CD14-positive monocyte (primary cell): ENCODE measurements around the gene SCAPER. TPM values are rescaled to one million over a fixed set of nuclear protein-coding genes. Genes with fewer than 3 reads are reported as not detected.

Source experiments
- DNase-seq, 3 donors: peaks; one replicate each; pipeline ENCODE4 v3.0.0-alpha.2; 2011 to 2022
- H2AFZ ChIP-seq: 2 replicates; pipeline ENCODE4 v1.6.0; 2012; ENCODE audit warnings: mild to moderate bottlenecking, low read depth, low read length, inconsistent platforms; ENCODE audit not compliant: insufficient read depth, poor library complexity, severe bottlenecking
- H3K27ac ChIP-seq, 2 donors: 1 replicate in 1 of 2; 2 replicates in 1 of 2; pipeline ENCODE4 v1.5.1; 2012 to 2013; ENCODE audit warnings: low read length in 2 of 2, control low read depth in 1 of 2, inconsistent platforms in 1 of 2, low read depth in 1 of 2, mild to moderate bottlenecking in 1 of 2
- H3K27me3 ChIP-seq, 2 donors: one replicate each; pipeline versions ENCODE4 v1.6.0 to v1.6.1; 2011 to 2013; ENCODE audit warnings: low read length in 2 of 2; ENCODE audit not compliant: control insufficient read depth in 2 of 2, insufficient read depth in 2 of 2
- H3K36me3 ChIP-seq, 2 donors: replicated peaks in 1 of 2; 1 replicate in 1 of 2; 2 replicates in 1 of 2; pipeline versions ENCODE4 v1.5.1 to v1.6.1; 2012 to 2013; ENCODE audit warnings: low read length in 2 of 2, control low read depth in 1 of 2, inconsistent platforms in 1 of 2, mild to moderate bottlenecking in 1 of 2; ENCODE audit not compliant: insufficient read depth in 2 of 2, control insufficient read depth in 1 of 2
- H3K4me1 ChIP-seq, 2 donors: 1 replicate in 1 of 2; 2 replicates in 1 of 2; pipeline versions ENCODE4 v1.5.1 to v1.6.1; 2012 to 2013; ENCODE audit warnings: low read length in 2 of 2, control low read depth in 1 of 2, inconsistent platforms in 1 of 2, mild to moderate bottlenecking in 1 of 2, moderate library complexity in 1 of 2; ENCODE audit not compliant: insufficient read depth in 2 of 2, control insufficient read depth in 1 of 2
- H3K4me2 ChIP-seq: replicated peaks from 2 replicates; pipeline ENCODE3; 2012; ENCODE audit warnings: low read length, moderate library complexity, mild to moderate bottlenecking; ENCODE audit not compliant: poor library complexity, severe bottlenecking; ENCODE audit errors: extremely low read depth
- H3K4me3 ChIP-seq, 3 experiments: fragments of 200-600 bp in 1 of 3; sonication (generic) in 1 of 3; replicated peaks in 1 of 3; 1 replicate in 2 of 3; 2 replicates in 1 of 3; pipeline ENCODE4 v1.5.1; 2011 to 2013; ENCODE audit warnings: low read length in 3 of 3, mild to moderate bottlenecking in 3 of 3, control low read depth in 2 of 3, low read depth in 2 of 3, inconsistent platforms in 1 of 3, moderate library complexity in 1 of 3
- H3K79me2 ChIP-seq: 2 replicates; pipeline ENCODE4 v1.6.0; 2012; ENCODE audit warnings: mild to moderate bottlenecking, control low read depth, inconsistent platforms, low read length, moderate library complexity; ENCODE audit not compliant: insufficient read depth
- H3K9ac ChIP-seq: 2 replicates; pipeline ENCODE4 v1.6.0; 2017; ENCODE audit warnings: low read length, mild to moderate bottlenecking; ENCODE audit not compliant: insufficient read depth, poor library complexity, severe bottlenecking
- H3K9me3 ChIP-seq, 2 donors: replicated peaks in 1 of 2; 1 replicate in 1 of 2; 2 replicates in 1 of 2; pipeline versions ENCODE4 v1.5.1 to v1.6.1; 2012 to 2013; ENCODE audit warnings: low read length in 2 of 2, control low read depth in 1 of 2; ENCODE audit not compliant: control insufficient read depth in 1 of 2, insufficient read depth in 1 of 2
- H4K20me1 ChIP-seq: 2 replicates; pipeline ENCODE4 v1.6.0; 2012; ENCODE audit warnings: mild to moderate bottlenecking, low read length, control low read depth, moderate library complexity; ENCODE audit not compliant: insufficient read depth
- H3K27ac Mint-ChIP-seq, 7 donors: one replicate each; pipeline ENCODE4 v1.8.0; 2020; ENCODE audit warnings: mild to moderate bottlenecking in 7 of 7, mixed read lengths in 7 of 7, moderate library complexity in 6 of 7, inconsistent platforms in 2 of 7
- H3K27me3 Mint-ChIP-seq, 3 donors: one replicate each; pipeline ENCODE4 v1.8.0; 2021 to 2022; ENCODE audit warnings: low read depth in 3 of 3, mild to moderate bottlenecking in 3 of 3, mixed read lengths in 3 of 3, moderate library complexity in 3 of 3, inconsistent platforms in 1 of 3
- H3K36me3 Mint-ChIP-seq, 2 donors: one replicate each; pipeline ENCODE4 v1.8.0; 2020; ENCODE audit warnings: mixed read lengths in 2 of 2, inconsistent platforms in 1 of 2, mild to moderate bottlenecking in 1 of 2
- H3K4me1 Mint-ChIP-seq: one replicate; pipeline ENCODE4 v1.8.0; 2020; ENCODE audit warnings: mild to moderate bottlenecking, mixed read lengths
- H3K4me3 Mint-ChIP-seq, 2 donors: one replicate each; pipeline ENCODE4 v1.8.0; 2020; ENCODE audit warnings: mild to moderate bottlenecking in 2 of 2, mixed read lengths in 2 of 2, moderate library complexity in 1 of 2
- H3K9me3 Mint-ChIP-seq, 7 donors: one replicate each; pipeline ENCODE4 v1.8.0; 2020 to 2022; ENCODE audit warnings: mixed read lengths in 7 of 7, mild to moderate bottlenecking in 6 of 7, moderate library complexity in 6 of 7, inconsistent platforms in 2 of 7
- CTCF ChIP-seq: fragments of 200-600 bp; IDR thresholded peaks from one replicate; pipeline ENCODE4 v1.8.0; 2022; ENCODE audit warnings: antibody characterized with exemption, mild to moderate bottlenecking
- WGBS: methylation state at CpG from one replicate; pipeline ENCODE4 v1.1.5; 2013; ENCODE audit warnings: missing lambda C conversion rate; ENCODE audit not compliant: insufficient coverage; 5-methylcytosine and 5-hydroxymethylcytosine counted together
- intact Hi-C, 2 donors: fragments of 100-400 bp; cut with micrococcal nuclease; formaldehyde crosslinking; loops; one replicate each; pipeline versions ENCODE4 v1.15.0 to v1.15.1; 2023
- polyA plus RNA-seq, 3 donors: library from polyadenylated mRNA; depleted of rRNA in 1 of 3; unstranded in 2 of 3; stranded (reverse) in 1 of 3; fragments of 300-500 nt in 2 of 3; fragments of >200 nt in 1 of 3; fragmentation: Illumina TruSeq in 2 of 3; gene quantifications; 1 replicate in 2 of 3; 2 replicates in 1 of 3; pipeline ENCODE4 v1.2.3, GENCODE V29; 2012 to 2021

Gene SCAPER
- polyA plus RNA-seq, 3 donors: 2.5 to 5.4 (median 4.2) TPM

- peak overlapping the region; percentile 50 for H3K9ac ChIP-seq
- H3K36me3 ChIP-seq: no peaks in the 10 kb centered on the region
- Mint-ChIP-seq H3K4me3 (peak overlapping the region; percentile 83 to 94), H3K27me3 (peaks cover 65 to 86% (median 78%) of the 10 kb centered on the region in 3 donors), H3K36me3 (peaks cover 13 to 29% of the 10 kb centered on the region in 2 donors), H3K9me3 (peaks cover 0 to 47% (median 34%) of the 10 kb centered on the region in 7 donors), H3K27ac (peak overlapping the region; percentile 56 to 95 (median 87)), H3K4me1 (peaks cover 55% of the 10 kb centered on the region)
- H3K27me3 ChIP-seq: peaks cover 41 to 74% of the 10 kb centered on the region in 2 donors
- DNase-seq: peak; percentile 25 to 65 (median 44)
- TF ChIP-seq CTCF: no peak
- peaks cover 57 to 58% of the 10 kb centered on the region in 2 donors for H3K4me1 ChIP-seq
- peak overlapping the region; percentile 43 to 79 (median 44) for H3K4me3 ChIP-seq
- H2AFZ ChIP-seq: peak overlapping the region; percentile 73
- H4K20me1 ChIP-seq: peaks cover 10% of the 10 kb centered on the region
- 2% methylated on average over 20 of the region's 39 CpGs for WGBS
- no peaks in the 10 kb centered on the region for H3K79me2 ChIP-seq
- peak overlapping the region; percentile 91 for H3K4me2 ChIP-seq
- H3K9me3 ChIP-seq: peaks cover 7 to 23% of the 10 kb centered on the region in 2 donors
- intact Hi-C loops: no loop called here
- peak overlapping the region; percentile 61 to 73 for H3K27ac ChIP-seq
Observed at GRCh38 chr15:76335307-76336253, 569.6 kb downstream of the SCAPER start.

GRCh38 chr15:76334438-76335306 lies 570.5 kb downstream of the SCAPER start:
- H3K4me1 Mint-ChIP-seq: peaks cover 46% of the 10 kb centered on the region
- no peak overlapping the region for H3K27ac ChIP-seq
- H3K4me2 ChIP-seq: peak overlapping the region; percentile 91
- H3K79me2 ChIP-seq: no peaks in the 10 kb centered on the region
- peak overlapping the region; percentile 83 to 94 for H3K4me3 Mint-ChIP-seq
- peaks cover 33 to 70% of the 10 kb centered on the region in 2 donors for H3K27me3 ChIP-seq
- H3K27ac Mint-ChIP-seq: peak overlapping the region in 1 of 7 donors; percentile 30
- H3K36me3 ChIP-seq: no peaks in the 10 kb centered on the region
- no peak for DNase-seq
- peaks cover 6% of the 10 kb centered on the region for H4K20me1 ChIP-seq
- intact Hi-C loops: no loop called here
- H3K4me1 ChIP-seq: peaks cover 48 to 49% of the 10 kb centered on the region in 2 donors
- H3K27me3 Mint-ChIP-seq: peaks cover 63 to 81% (median 72%) of the 10 kb centered on the region in 3 donors
- peaks cover 0 to 39% (median 28%) of the 10 kb centered on the region in 7 donors for H3K9me3 Mint-ChIP-seq
- no peak for TF ChIP-seq CTCF
- 27% methylated on average over 36 of the region's 44 CpGs for WGBS
- peaks cover 2 to 19% of the 10 kb centered on the region in 2 donors for H3K9me3 ChIP-seq
- H3K4me3 ChIP-seq: peak overlapping the region; percentile 43 to 79 (median 44)
- no peak overlapping the region for H3K9ac ChIP-seq
- peaks cover 10 to 23% of the 10 kb centered on the region in 2 donors for H3K36me3 Mint-ChIP-seq
- H2AFZ ChIP-seq: peak overlapping the region; percentile 73
